ENCODE results near the gene RAP1GAP2.

RAP1GAP2 gene

DNA sequence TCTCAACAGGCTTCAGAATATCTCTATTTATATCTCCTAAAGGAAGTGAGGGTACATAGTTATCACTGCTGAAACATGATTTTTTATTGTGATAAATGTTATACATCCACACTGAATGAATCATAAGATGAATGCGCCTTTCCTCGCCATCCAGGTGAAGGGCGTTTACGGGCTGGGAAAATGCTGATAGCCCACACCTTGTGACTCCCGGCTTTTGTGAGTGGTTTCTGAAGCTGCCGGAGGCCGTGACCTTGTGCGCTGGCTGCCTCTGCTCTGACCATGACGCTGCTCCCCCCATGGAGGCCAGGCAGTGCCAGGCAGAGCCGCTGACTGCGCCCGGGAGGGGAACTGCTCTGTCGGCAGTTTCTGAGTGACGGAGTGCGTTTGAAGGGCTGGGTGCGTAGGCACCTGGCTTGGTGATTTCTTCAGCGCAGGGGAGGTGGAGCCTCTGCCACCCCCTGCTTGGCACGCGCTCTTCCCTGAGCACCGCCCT is 97.2 kb downstream of the RAP1GAP2 start:
- Histone ChIP-seq H3K27me3 (ENCODE audit: control insufficient read depth in 2 of 2, insufficient read depth in 2 of 2, low read length in 2 of 2) (no peaks in the 10 kb centered on the region), H3K36me3 (ENCODE audit: control insufficient read depth in 2 of 2, insufficient read depth in 2 of 2, low read length in 2 of 2) (no peaks in the 10 kb centered on the region), H3K9me3 (ENCODE audit: control insufficient read depth in 2 of 2, low read length in 2 of 2) (no peaks in the 10 kb centered on the region), H3K27ac (ENCODE audit: low read depth in 2 of 2, low read length in 2 of 2) (peak overlapping the region; percentile 74 to 88), H3K4me1 (ENCODE audit: control insufficient read depth in 2 of 2, insufficient read depth in 2 of 2, low read length in 2 of 2) (peaks cover 21 to 34% of the 10 kb centered on the region in 2 donors), H3K4me3 (ENCODE audit: low read length in 2 of 2) (peak overlapping the region in 1 of 2 donors; percentile 20), H3K9ac (ENCODE audit: low read depth in 1 of 2, low read length in 2 of 2) (no peak overlapping the region)

DNA sequence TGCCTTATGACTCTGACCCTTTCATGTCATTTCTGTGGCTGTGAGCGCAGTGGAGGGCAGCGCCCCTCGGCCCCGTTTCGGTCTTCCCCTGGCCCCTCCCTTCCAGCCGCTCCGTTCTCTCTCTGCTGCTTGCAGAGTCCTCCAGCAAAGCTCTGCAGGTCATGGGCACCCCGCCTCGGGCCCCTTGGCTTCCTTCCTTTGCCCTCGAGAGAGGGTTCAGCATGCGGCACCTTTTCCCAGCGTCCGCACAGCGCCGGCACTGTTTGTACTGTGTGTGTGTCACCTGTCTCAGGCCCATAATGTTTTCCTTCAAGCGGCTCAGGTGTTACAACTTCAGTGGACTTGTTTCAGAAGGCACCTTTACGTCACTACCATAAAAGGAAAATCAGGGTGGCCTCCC is 98.5 kb downstream of the RAP1GAP2 start:
- H3K9me3 ChIP-seq (ENCODE audit: control insufficient read depth in 2 of 2, low read length in 2 of 2): no peaks in the 10 kb centered on the region
- H3K36me3 ChIP-seq (ENCODE audit: control insufficient read depth in 2 of 2, insufficient read depth in 2 of 2, low read length in 2 of 2): no peaks in the 10 kb centered on the region
- H3K27me3 ChIP-seq (ENCODE audit: control insufficient read depth in 2 of 2, insufficient read depth in 2 of 2, low read length in 2 of 2): no peaks in the 10 kb centered on the region
- H3K27ac ChIP-seq (ENCODE audit: low read depth in 2 of 2, low read length in 2 of 2): no peak overlapping the region
- peaks cover 21 to 35% of the 10 kb centered on the region in 2 donors for H3K4me1 ChIP-seq (ENCODE audit: control insufficient read depth in 2 of 2, insufficient read depth in 2 of 2, low read length in 2 of 2)
- H3K9ac ChIP-seq (ENCODE audit: low read depth in 1 of 2, low read length in 2 of 2): peak overlapping the region in 1 of 2 donors; percentile 26
- no peak overlapping the region for H3K4me3 ChIP-seq (ENCODE audit: low read length in 2 of 2)

DNA sequence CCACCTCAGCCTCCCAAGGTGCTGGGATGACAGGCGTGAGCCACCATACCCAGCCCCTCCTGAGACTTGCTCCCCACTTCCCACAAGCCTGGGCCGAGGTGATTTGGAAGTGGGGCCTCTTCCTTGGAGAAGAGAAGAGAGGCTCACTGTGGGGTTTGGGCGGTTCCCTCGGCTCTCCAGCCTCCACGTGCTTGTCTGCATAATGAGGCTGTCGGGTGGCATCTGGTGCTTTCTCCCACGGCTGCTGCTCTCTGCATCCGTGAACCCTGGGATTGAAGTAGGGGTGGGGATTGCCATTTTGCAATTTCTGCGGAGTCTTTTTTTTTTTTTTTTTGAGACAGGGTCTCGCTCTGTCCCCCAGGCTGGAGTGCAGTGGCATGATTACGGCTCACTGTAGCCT is 101.4 kb downstream of the RAP1GAP2 start:
- H3K9me3 ChIP-seq (ENCODE audit: control insufficient read depth in 2 of 2, low read length in 2 of 2): no peaks in the 10 kb centered on the region
- no peak overlapping the region for H3K4me3 ChIP-seq (ENCODE audit: low read length in 2 of 2)
- H3K36me3 ChIP-seq (ENCODE audit: control insufficient read depth in 2 of 2, insufficient read depth in 2 of 2, low read length in 2 of 2): no peaks in the 10 kb centered on the region
- no peak overlapping the region for H3K9ac ChIP-seq (ENCODE audit: low read depth in 1 of 2, low read length in 2 of 2)
- no peaks in the 10 kb centered on the region for H3K27me3 ChIP-seq (ENCODE audit: control insufficient read depth in 2 of 2, insufficient read depth in 2 of 2, low read length in 2 of 2)
- H3K4me1 ChIP-seq (ENCODE audit: control insufficient read depth in 2 of 2, insufficient read depth in 2 of 2, low read length in 2 of 2): peaks cover 19 to 39% of the 10 kb centered on the region in 2 donors
- H3K27ac ChIP-seq (ENCODE audit: low read depth in 2 of 2, low read length in 2 of 2): no peak overlapping the region

DNA sequence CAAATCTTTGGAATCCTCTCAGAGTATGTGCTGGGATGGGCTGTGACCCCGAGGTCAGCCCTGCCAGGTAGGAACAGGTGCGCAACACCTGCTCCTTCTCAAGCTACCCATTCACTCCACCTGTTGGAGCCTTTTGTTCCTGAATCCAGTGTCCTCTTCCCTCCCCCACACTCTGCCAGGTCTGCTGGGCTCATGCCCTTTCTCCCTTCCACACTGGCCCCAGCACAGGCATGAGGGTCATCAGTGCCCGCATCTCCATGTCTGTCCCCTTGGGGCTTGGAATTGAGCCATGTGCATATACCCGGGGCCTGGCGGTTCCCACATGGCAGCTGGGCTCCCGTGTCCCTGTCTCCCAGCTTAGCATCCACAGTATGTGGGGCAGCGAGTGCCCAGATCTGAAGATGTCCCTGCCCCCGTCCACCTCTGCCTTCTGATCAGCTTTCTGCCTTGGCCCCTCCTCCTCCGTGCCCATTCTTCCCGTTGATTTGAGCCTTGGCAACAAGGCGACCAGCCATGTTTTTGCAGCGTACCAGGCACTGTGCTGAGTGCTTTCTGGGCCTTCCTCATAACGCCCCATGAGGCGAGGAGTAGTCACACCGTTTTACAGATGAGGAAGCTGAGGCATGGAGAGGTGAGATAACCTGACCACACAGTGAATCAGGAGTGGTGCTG is 102.2 kb downstream of the RAP1GAP2 start:
- H3K27me3 ChIP-seq (ENCODE audit: control insufficient read depth in 2 of 2, insufficient read depth in 2 of 2, low read length in 2 of 2): no peaks in the 10 kb centered on the region

DNA sequence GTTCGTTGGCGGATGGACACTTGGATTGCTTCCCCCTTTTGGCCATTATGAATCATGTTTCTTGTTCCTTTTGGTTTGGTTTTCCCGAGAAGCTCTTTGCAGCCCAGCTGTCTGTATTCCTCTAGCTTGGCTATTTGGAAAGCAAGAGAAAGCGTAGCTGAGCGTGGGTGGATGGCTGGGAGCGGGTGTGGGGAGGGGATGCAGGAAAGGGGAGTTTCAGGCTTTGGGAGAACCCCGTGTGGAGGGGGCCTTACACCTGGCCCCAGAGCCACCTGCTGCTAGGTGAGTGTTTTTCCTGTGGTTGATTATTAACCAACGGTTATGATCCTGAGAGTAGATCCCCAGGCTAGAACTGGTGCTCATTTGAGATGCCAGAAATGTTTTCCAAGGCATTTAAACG is 103.7 kb downstream of the RAP1GAP2 start:
- Histone ChIP-seq H3K4me1 (ENCODE audit: control insufficient read depth in 2 of 2, insufficient read depth in 2 of 2, low read length in 2 of 2) (peaks cover 12 to 31% of the 10 kb centered on the region in 2 donors), H3K36me3 (ENCODE audit: control insufficient read depth in 2 of 2, insufficient read depth in 2 of 2, low read length in 2 of 2) (no peaks in the 10 kb centered on the region), H3K9me3 (ENCODE audit: control insufficient read depth in 2 of 2, low read length in 2 of 2) (no peaks in the 10 kb centered on the region), H3K9ac (ENCODE audit: low read depth in 1 of 2, low read length in 2 of 2) (no peak overlapping the region), H3K4me3 (ENCODE audit: low read length in 2 of 2) (peak overlapping the region in 1 of 2 donors; percentile 40), H3K27me3 (ENCODE audit: control insufficient read depth in 2 of 2, insufficient read depth in 2 of 2, low read length in 2 of 2) (no peaks in the 10 kb centered on the region), H3K27ac (ENCODE audit: low read depth in 2 of 2, low read length in 2 of 2) (peak overlapping the region in 1 of 2 donors; percentile 25)

More for the DNA sequence above, 102.2 kb downstream of the RAP1GAP2 start:
- H3K9ac ChIP-seq (ENCODE audit: low read depth in 1 of 2, low read length in 2 of 2): no peak overlapping the region
- H3K9me3 ChIP-seq (ENCODE audit: control insufficient read depth in 2 of 2, low read length in 2 of 2): no peaks in the 10 kb centered on the region
- no peak overlapping the region for H3K27ac ChIP-seq (ENCODE audit: low read depth in 2 of 2, low read length in 2 of 2)
- no peaks in the 10 kb centered on the region for H3K36me3 ChIP-seq (ENCODE audit: control insufficient read depth in 2 of 2, insufficient read depth in 2 of 2, low read length in 2 of 2)
- H3K4me3 ChIP-seq (ENCODE audit: low read length in 2 of 2): no peak overlapping the region
- peaks cover 17 to 35% of the 10 kb centered on the region in 2 donors for H3K4me1 ChIP-seq (ENCODE audit: control insufficient read depth in 2 of 2, insufficient read depth in 2 of 2, low read length in 2 of 2)

DNA sequence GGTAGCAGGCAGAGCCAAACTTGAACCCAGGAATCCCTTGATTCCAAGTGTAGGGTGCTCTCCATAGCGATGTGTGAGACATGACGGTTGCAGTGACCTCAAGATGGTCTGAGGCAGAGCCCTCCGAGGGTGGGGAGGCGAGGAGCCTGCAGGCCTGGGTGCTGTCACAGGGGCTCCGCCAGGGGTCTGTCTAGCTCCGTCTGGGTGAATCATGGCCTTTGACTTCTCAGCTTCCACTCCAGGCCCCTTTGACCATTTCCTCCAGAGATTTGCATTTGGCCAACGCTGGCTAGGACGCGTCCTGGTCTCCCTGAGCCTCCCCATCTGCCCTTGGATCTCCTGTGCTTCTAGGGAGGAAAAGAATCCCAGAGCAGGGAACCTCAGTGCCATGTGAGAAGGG is 104.6 kb downstream of the RAP1GAP2 start:
- no peaks in the 10 kb centered on the region for H3K27me3 ChIP-seq (ENCODE audit: control insufficient read depth in 2 of 2, insufficient read depth in 2 of 2, low read length in 2 of 2)
- H3K9me3 ChIP-seq (ENCODE audit: control insufficient read depth in 2 of 2, low read length in 2 of 2): no peaks in the 10 kb centered on the region
- H3K9ac ChIP-seq (ENCODE audit: low read depth in 1 of 2, low read length in 2 of 2): no peak overlapping the region
- H3K27ac ChIP-seq (ENCODE audit: low read depth in 2 of 2, low read length in 2 of 2): peak overlapping the region; percentile 47 to 61
- H3K36me3 ChIP-seq (ENCODE audit: control insufficient read depth in 2 of 2, insufficient read depth in 2 of 2, low read length in 2 of 2): no peaks in the 10 kb centered on the region
- H3K4me1 ChIP-seq (ENCODE audit: control insufficient read depth in 2 of 2, insufficient read depth in 2 of 2, low read length in 2 of 2): peaks cover 12 to 27% of the 10 kb centered on the region in 2 donors
- H3K4me3 ChIP-seq (ENCODE audit: low read length in 2 of 2): no peak overlapping the region

DNA sequence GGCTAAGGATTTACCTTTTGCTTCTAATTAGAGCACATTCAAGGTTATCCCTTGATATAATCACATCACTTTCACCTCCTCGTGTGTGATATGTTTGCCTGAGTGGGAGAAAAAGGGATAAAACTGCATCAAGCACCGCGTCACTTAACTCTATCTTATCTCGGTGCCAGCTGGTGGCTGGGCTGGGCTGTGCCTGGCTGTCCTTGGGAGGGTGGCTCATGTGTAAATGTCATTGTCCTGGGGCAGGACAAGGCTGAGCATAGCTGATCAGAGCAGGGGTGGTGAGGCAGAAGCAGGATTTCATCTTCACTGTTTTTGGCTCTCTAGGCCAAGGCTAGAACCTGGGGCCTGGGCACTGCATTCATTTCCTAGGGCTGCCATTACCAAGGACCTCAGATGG is 105.3 kb downstream of the RAP1GAP2 start:
- Histone ChIP-seq H3K4me1 (ENCODE audit: control insufficient read depth in 2 of 2, insufficient read depth in 2 of 2, low read length in 2 of 2) (peaks cover 12 to 27% of the 10 kb centered on the region in 2 donors), H3K9me3 (ENCODE audit: control insufficient read depth in 2 of 2, low read length in 2 of 2) (no peaks in the 10 kb centered on the region), H3K27me3 (ENCODE audit: control insufficient read depth in 2 of 2, insufficient read depth in 2 of 2, low read length in 2 of 2) (no peaks in the 10 kb centered on the region), H3K9ac (ENCODE audit: low read depth in 1 of 2, low read length in 2 of 2) (no peak overlapping the region), H3K4me3 (ENCODE audit: low read length in 2 of 2) (no peak overlapping the region), H3K36me3 (ENCODE audit: control insufficient read depth in 2 of 2, insufficient read depth in 2 of 2, low read length in 2 of 2) (peaks cover 0 to 2% of the 10 kb centered on the region in 2 donors), H3K27ac (ENCODE audit: low read depth in 2 of 2, low read length in 2 of 2) (peak overlapping the region; percentile 47 to 61)

DNA sequence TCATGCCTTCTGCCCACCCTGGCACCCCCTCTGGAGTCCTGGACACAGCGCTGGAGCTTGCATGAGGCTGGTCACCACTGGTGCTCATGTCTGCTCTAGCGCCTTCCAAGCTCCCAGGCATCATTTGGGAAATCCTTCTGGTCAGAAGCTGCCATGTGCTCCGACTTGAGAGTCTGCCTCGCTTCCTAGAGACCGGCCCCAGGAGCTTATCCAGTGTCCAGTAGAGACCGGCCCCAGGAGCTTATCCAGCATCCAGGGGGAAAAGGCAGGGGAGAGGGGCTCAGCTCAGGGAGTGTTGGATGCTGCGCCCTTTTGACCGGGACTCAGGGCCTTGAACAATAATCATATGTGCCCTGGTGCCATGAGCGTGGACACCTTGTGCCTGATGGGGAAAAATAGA is 106.3 kb downstream of the RAP1GAP2 start:
- peaks cover 12 to 27% of the 10 kb centered on the region in 2 donors for H3K4me1 ChIP-seq (ENCODE audit: control insufficient read depth in 2 of 2, insufficient read depth in 2 of 2, low read length in 2 of 2)
- H3K4me3 ChIP-seq (ENCODE audit: low read length in 2 of 2): no peak overlapping the region
- H3K9ac ChIP-seq (ENCODE audit: low read depth in 1 of 2, low read length in 2 of 2): no peak overlapping the region
- no peaks in the 10 kb centered on the region for H3K9me3 ChIP-seq (ENCODE audit: control insufficient read depth in 2 of 2, low read length in 2 of 2)
- H3K36me3 ChIP-seq (ENCODE audit: control insufficient read depth in 2 of 2, insufficient read depth in 2 of 2, low read length in 2 of 2): peaks cover 0 to 4% of the 10 kb centered on the region in 2 donors
- no peak overlapping the region for H3K27ac ChIP-seq (ENCODE audit: low read depth in 2 of 2, low read length in 2 of 2)
- no peaks in the 10 kb centered on the region for H3K27me3 ChIP-seq (ENCODE audit: control insufficient read depth in 2 of 2, insufficient read depth in 2 of 2, low read length in 2 of 2)

DNA sequence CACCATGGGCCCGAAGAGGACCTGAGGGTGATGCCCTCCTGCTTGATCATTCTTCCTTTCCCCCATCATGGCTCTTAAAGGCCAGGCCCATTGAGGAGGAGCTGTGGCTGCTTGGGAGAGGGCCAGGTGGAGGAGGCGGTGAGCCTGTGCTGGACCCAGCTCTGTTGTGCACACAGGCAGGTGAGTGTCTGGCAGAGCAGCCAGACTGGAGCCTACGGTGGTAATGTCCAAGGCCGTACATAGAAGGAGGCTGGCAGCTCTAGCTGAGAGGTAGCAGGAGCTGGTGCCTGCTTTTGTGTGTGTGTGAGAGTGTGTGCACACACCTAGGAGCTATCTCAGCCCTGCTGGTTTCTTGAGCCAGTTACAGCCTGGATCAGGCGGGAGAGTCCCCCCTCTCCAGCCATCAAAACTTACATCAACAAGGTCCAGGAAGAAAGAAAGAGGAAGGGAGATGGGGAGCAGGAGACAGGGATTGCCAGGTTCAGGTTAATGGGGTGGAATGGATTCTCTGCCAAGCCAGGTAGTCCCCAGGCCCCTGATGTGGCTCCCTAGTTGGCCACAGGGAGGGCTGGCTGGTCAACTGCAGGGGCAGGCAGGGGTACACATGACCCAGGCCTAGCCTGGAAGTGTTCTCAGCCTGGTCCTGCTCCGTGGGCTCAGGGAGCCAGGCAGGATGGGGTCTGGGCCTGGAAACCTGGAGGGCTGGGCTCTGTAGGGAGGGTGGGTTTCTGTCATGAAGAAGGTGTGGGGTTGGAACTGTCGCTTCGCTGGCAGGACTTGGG is 107.1 kb downstream of the RAP1GAP2 start:
- no peak overlapping the region for H3K4me3 ChIP-seq (ENCODE audit: low read length in 2 of 2)
- H3K27me3 ChIP-seq (ENCODE audit: control insufficient read depth in 2 of 2, insufficient read depth in 2 of 2, low read length in 2 of 2): no peaks in the 10 kb centered on the region
- peaks cover 12 to 27% of the 10 kb centered on the region in 2 donors for H3K4me1 ChIP-seq (ENCODE audit: control insufficient read depth in 2 of 2, insufficient read depth in 2 of 2, low read length in 2 of 2)
- H3K36me3 ChIP-seq (ENCODE audit: control insufficient read depth in 2 of 2, insufficient read depth in 2 of 2, low read length in 2 of 2): peaks cover 0 to 8% of the 10 kb centered on the region in 2 donors
- H3K27ac ChIP-seq (ENCODE audit: low read depth in 2 of 2, low read length in 2 of 2): no peak overlapping the region
- no peak overlapping the region for H3K9ac ChIP-seq (ENCODE audit: low read depth in 1 of 2, low read length in 2 of 2)
- H3K9me3 ChIP-seq (ENCODE audit: control insufficient read depth in 2 of 2, low read length in 2 of 2): no peaks in the 10 kb centered on the region

DNA sequence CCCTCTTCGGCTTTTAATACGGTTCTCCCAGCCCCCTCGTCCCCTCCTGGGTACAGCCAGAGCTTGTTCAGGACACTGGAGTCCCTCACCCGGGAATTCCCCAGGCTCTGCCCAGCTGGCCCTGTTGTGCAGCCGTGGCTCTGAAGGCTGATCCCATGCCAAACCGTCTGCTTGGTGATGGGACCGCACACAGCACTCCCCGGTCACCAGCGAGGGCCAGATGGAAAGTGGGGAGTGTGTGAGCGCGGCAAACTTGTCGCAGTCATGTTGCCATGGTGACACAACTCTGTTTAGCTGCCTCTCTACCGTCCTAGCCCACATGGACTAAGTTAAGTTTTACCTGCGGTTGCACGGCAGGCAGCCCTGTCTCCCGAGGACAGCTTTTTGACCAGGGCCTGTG is 107.9 kb downstream of the RAP1GAP2 start:
- H3K9ac ChIP-seq (ENCODE audit: low read depth in 1 of 2, low read length in 2 of 2): no peak overlapping the region
- no peaks in the 10 kb centered on the region for H3K27me3 ChIP-seq (ENCODE audit: control insufficient read depth in 2 of 2, insufficient read depth in 2 of 2, low read length in 2 of 2)
- peaks cover 12 to 29% of the 10 kb centered on the region in 2 donors for H3K4me1 ChIP-seq (ENCODE audit: control insufficient read depth in 2 of 2, insufficient read depth in 2 of 2, low read length in 2 of 2)
- peaks cover 0 to 8% of the 10 kb centered on the region in 2 donors for H3K36me3 ChIP-seq (ENCODE audit: control insufficient read depth in 2 of 2, insufficient read depth in 2 of 2, low read length in 2 of 2)
- H3K9me3 ChIP-seq (ENCODE audit: control insufficient read depth in 2 of 2, low read length in 2 of 2): no peaks in the 10 kb centered on the region
- no peak overlapping the region for H3K27ac ChIP-seq (ENCODE audit: low read depth in 2 of 2, low read length in 2 of 2)
- no peak overlapping the region for H3K4me3 ChIP-seq (ENCODE audit: low read length in 2 of 2)

Data from mucosa of rectum (tissue), 2 donors.